WTC11 (cell line): ENCODE data around the gene GSG1L. TPM values are rescaled to one million over a fixed set of nuclear protein-coding genes. Genes with fewer than 3 reads are reported as not detected.

Experiments
- ATAC-seq: fragments of 200-7000 bp; cut with Tn5 transposase; 2 replicates; pipeline ENCODE4 v1.10.0; 2021; ENCODE audit warnings: mild to moderate bottlenecking, moderate library complexity
- CTCF ChIA-PET: fragments of 300-600 bp; sonication (Branson Sonifier 250); formaldehyde crosslinking; loops from one replicate; lab custom pipeline; 2021; ENCODE audit warnings: antibody characterized with exemption; lab: Charles Lee
- POLR2A ChIA-PET: fragments of 350-600 bp; sonication (Branson Sonifier 250); formaldehyde crosslinking; loops from one replicate; lab custom pipeline; 2021; ENCODE audit warnings: antibody characterized with exemption; lab: Charles Lee
- DNase-seq: peaks from one replicate; pipeline ENCODE4 v3.0.0; 2021; ENCODE audit warnings: low spot score
- H3K27ac Mint-ChIP-seq: 2 replicates; pipeline ENCODE4 v1.8.0; 2021; ENCODE audit warnings: mixed read lengths
- H3K27me3 Mint-ChIP-seq: 2 replicates; pipeline ENCODE4 v1.8.0; 2021; ENCODE audit warnings: low read depth, mild to moderate bottlenecking, moderate library complexity, mixed read lengths
- H3K36me3 Mint-ChIP-seq: 2 replicates; pipeline ENCODE4 v1.8.0; 2021; ENCODE audit warnings: mixed read lengths
- H3K4me1 Mint-ChIP-seq: 2 replicates; pipeline ENCODE4 v1.8.0; 2022; ENCODE audit warnings: mixed read lengths
- H3K4me3 Mint-ChIP-seq: 2 replicates; pipeline ENCODE4 v1.8.0; 2021; ENCODE audit warnings: mild to moderate bottlenecking, moderate library complexity, mixed read lengths
- H3K9me3 Mint-ChIP-seq: 2 replicates; pipeline ENCODE4 v1.8.0; 2021; ENCODE audit warnings: mixed read lengths
- CBFB ChIP-seq: sonication (generic); formaldehyde crosslinking; IDR thresholded peaks from 2 replicates; pipeline ENCODE4 v1.8.1; 2022; ENCODE audit warnings: mild to moderate bottlenecking, low read depth, missing genetic modification reagents
- CDX4 ChIP-seq: fragments of 250-450 bp; sonication (Bioruptor Pico); IDR thresholded peaks from 2 replicates; pipeline ENCODE4 v1.9.0; 2021; ENCODE audit warnings: moderate library complexity, mild to moderate bottlenecking, inconsistent platforms, borderline replicate concordance
- CREM ChIP-seq: sonication (generic); formaldehyde crosslinking; IDR thresholded peaks from 2 replicates; pipeline ENCODE4 v1.8.1; 2022; ENCODE audit warnings: mild to moderate bottlenecking, missing genetic modification reagents, moderate library complexity
- EMX1 ChIP-seq: fragments of 250-450 bp; sonication (Bioruptor Pico); IDR thresholded peaks from 2 replicates; pipeline ENCODE4 v1.8.0; 2021; ENCODE audit warnings: mild to moderate bottlenecking
- FOXJ3 ChIP-seq: sonication (generic); formaldehyde crosslinking; IDR thresholded peaks from 2 replicates; pipeline ENCODE4 v1.9.0; 2021; ENCODE audit warnings: missing genetic modification reagents, mild to moderate bottlenecking, borderline replicate concordance
- FOXK1 ChIP-seq: sonication (generic); formaldehyde crosslinking; IDR thresholded peaks from 2 replicates; pipeline ENCODE4 v1.8.0; 2022; ENCODE audit warnings: mild to moderate bottlenecking, moderate library complexity, missing genetic modification reagents
- GABPB1 ChIP-seq: sonication (generic); formaldehyde crosslinking; IDR thresholded peaks from 2 replicates; pipeline ENCODE4 v1.8.1; 2023; ENCODE audit warnings: mild to moderate bottlenecking, missing genetic modification reagents
- GTF2I ChIP-seq: fragments of 250-450 bp; sonication (Bioruptor Pico); conservative IDR thresholded peaks from 2 replicates; pipeline ENCODE4 v1.4.0; 2021; ENCODE audit warnings: mild to moderate bottlenecking
- JAZF1 ChIP-seq: fragments of 250-450 bp; sonication (Bioruptor Pico); IDR thresholded peaks from 2 replicates; pipeline ENCODE4 v1.9.0; 2021; ENCODE audit warnings: moderate library complexity, mild to moderate bottlenecking, inconsistent platforms
- MAX ChIP-seq: sonication (generic); formaldehyde crosslinking; IDR thresholded peaks from 2 replicates; pipeline ENCODE4 v1.8.0; 2022; ENCODE audit warnings: mild to moderate bottlenecking, missing genetic modification reagents
- MYBL2 ChIP-seq: sonication (generic); formaldehyde crosslinking; IDR thresholded peaks from 2 replicates; pipeline ENCODE4 v1.8.1; 2023; ENCODE audit warnings: mild to moderate bottlenecking, moderate library complexity, missing genetic modification reagents
- NFE2L1 ChIP-seq: sonication (generic); formaldehyde crosslinking; IDR thresholded peaks from 2 replicates; pipeline ENCODE4 v1.8.1; 2023; ENCODE audit warnings: missing genetic modification reagents
- NFYB ChIP-seq: sonication (generic); formaldehyde crosslinking; conservative IDR thresholded peaks from 2 replicates; pipeline ENCODE4 v1.8.0; 2022; ENCODE audit warnings: low read depth, missing genetic modification reagents
- NR2C2 ChIP-seq: sonication (generic); formaldehyde crosslinking; IDR thresholded peaks from 2 replicates; pipeline ENCODE4 v1.8.0; 2022; ENCODE audit warnings: mild to moderate bottlenecking, missing genetic modification reagents
- PRRX2 ChIP-seq: fragments of 250-450 bp; sonication (Bioruptor Pico); IDR thresholded peaks from 2 replicates; pipeline ENCODE4 v1.8.0; 2021; ENCODE audit warnings: mild to moderate bottlenecking
- RORB ChIP-seq: fragments of 250-450 bp; sonication (Bioruptor Pico); IDR thresholded peaks from 2 replicates; pipeline ENCODE4 v1.9.0; 2021; ENCODE audit warnings: mild to moderate bottlenecking
- TCF7 ChIP-seq: sonication (generic); formaldehyde crosslinking; IDR thresholded peaks from 2 replicates; pipeline ENCODE4 v1.8.0; 2022; ENCODE audit warnings: mild to moderate bottlenecking, low read depth, missing genetic modification reagents, moderate library complexity
- TEAD1 ChIP-seq: sonication (generic); formaldehyde crosslinking; IDR thresholded peaks from 2 replicates; pipeline ENCODE4 v1.8.0; 2022; ENCODE audit warnings: mild to moderate bottlenecking, missing genetic modification reagents
- ZNF138 ChIP-seq: sonication (generic); formaldehyde crosslinking; conservative IDR thresholded peaks from 2 replicates; pipeline ENCODE4 v1.8.1; 2022; ENCODE audit warnings: mild to moderate bottlenecking, moderate library complexity, missing genetic modification reagents
- ZNF219 ChIP-seq: sonication (generic); formaldehyde crosslinking; IDR thresholded peaks from 2 replicates; pipeline ENCODE4 v1.8.0; 2023; ENCODE audit warnings: missing genetic modification reagents, mild to moderate bottlenecking, borderline replicate concordance
- ZNF263 ChIP-seq: sonication (generic); formaldehyde crosslinking; IDR thresholded peaks from 2 replicates; pipeline ENCODE4 v1.8.1; 2022; ENCODE audit warnings: low read depth, mild to moderate bottlenecking, moderate library complexity, missing genetic modification reagents
- ZNF423 ChIP-seq: fragments of 250-450 bp; sonication (Bioruptor Pico); IDR thresholded peaks from 2 replicates; pipeline ENCODE4 v2.1.2; 2022; ENCODE audit warnings: mild to moderate bottlenecking, moderate library complexity
- ZNF512 ChIP-seq: sonication (generic); formaldehyde crosslinking; IDR thresholded peaks from 2 replicates; pipeline ENCODE4 v1.8.1; 2022; ENCODE audit warnings: missing genetic modification reagents, borderline replicate concordance
- total RNA-seq: library from RNA; stranded (reverse); gene quantifications from 3 replicates; pipeline ENCODE4 v1.2.3, GENCODE V29; 2021
- TF ChIP-seq, protein P1 (sequence below): sonication (generic); formaldehyde crosslinking; conservative IDR thresholded peaks from 2 replicates; pipeline ENCODE4 v1.8.1; 2022; ENCODE audit warnings: mild to moderate bottlenecking, missing genetic modification reagents
- TF ChIP-seq, protein P2 (sequence below): sonication (generic); formaldehyde crosslinking; IDR thresholded peaks from 2 replicates; pipeline ENCODE4 v1.8.1; 2022; ENCODE audit warnings: low read depth, mild to moderate bottlenecking, moderate library complexity, missing genetic modification reagents, borderline replicate concordance

Gene GSG1L
- total RNA-seq, 1 experiment from 2014 or later: 0.28 TPM

GRCh38 chr16:27994686-27995085, 68.8 kb downstream of the GSG1L start:
- Mint-ChIP-seq H3K4me1 (no peaks in the 10 kb centered on the region), H3K27ac (no peak overlapping the region), H3K36me3 (peaks cover 23% of the 10 kb centered on the region), H3K27me3 (peaks cover 4% of the 10 kb centered on the region; the same call in 1 of the 2 replicates), H3K9me3 (peaks cover 39% of the 10 kb centered on the region), H3K4me3 (no peak overlapping the region)
- CTCF ChIA-PET: no interaction called here
- no peak for DNase-seq
- TF ChIP-seq FOXJ3 (no peak), MYBL2 (CRISPR knock-in tag) (no peak), TCF7 (CRISPR knock-in tag) (no peak), ZNF138 (CRISPR knock-in tag) (no peak), JAZF1 (no peak), ZNF512 (no peak), ZNF263 (CRISPR knock-in tag) (no peak)
- no peak for ATAC-seq
- POLR2A ChIA-PET: no interaction called here

- Mint-ChIP-seq H3K4me1 (no peaks in the 10 kb centered on the region), H3K36me3 (peaks cover 23% of the 10 kb centered on the region), H3K27ac (no peak overlapping the region), H3K4me3 (no peak overlapping the region), H3K9me3 (peaks cover 39% of the 10 kb centered on the region), H3K27me3 (peaks cover 4% of the 10 kb centered on the region; the same call in 1 of the 2 replicates)
- POLR2A ChIA-PET: no interaction called here
- DNase-seq: no peak
- CTCF ChIA-PET: interaction anchor here (0.6 to 1.5 kb wide), 2 partner anchors 50 to 126 kb away, joined by 4 to 5 read pairs; no protein-coding TSS in a partner anchor
- no peak for ATAC-seq
- TF ChIP-seq PRRX2 (CRISPR knock-in tag) (no peak), JAZF1 (no peak), FOXK1 (CRISPR knock-in tag) (no peak), CREM (CRISPR knock-in tag) (no peak), NFYB (CRISPR knock-in tag) (no peak), EMX1 (CRISPR knock-in tag) (no peak), CDX4 (no peak), RORB (no peak), NFE2L1 (CRISPR knock-in tag) (no peak), MYBL2 (CRISPR knock-in tag) (no peak), NR2C2 (no peak), ZNF219 (CRISPR knock-in tag) (no peak), TEAD1 (CRISPR knock-in tag) (no peak), GABPB1 (no peak), GTF2I (CRISPR knock-in tag) (no peak)
- TF ChIP-seq, protein P1, sequence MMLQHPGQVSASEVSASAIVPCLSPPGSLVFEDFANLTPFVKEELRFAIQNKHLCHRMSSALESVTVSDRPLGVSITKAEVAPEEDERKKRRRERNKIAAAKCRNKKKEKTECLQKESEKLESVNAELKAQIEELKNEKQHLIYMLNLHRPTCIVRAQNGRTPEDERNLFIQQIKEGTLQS (CRISPR knock-in tag): no peak
- TF ChIP-seq, protein P2, sequence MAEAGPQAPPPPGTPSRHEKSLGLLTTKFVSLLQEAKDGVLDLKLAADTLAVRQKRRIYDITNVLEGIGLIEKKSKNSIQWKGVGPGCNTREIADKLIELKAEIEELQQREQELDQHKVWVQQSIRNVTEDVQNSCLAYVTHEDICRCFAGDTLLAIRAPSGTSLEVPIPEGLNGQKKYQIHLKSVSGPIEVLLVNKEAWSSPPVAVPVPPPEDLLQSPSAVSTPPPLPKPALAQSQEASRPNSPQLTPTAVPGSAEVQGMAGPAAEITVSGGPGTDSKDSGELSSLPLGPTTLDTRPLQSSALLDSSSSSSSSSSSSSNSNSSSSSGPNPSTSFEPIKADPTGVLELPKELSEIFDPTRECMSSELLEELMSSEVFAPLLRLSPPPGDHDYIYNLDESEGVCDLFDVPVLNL (CRISPR knock-in tag): no peak
Observed at GRCh38 chr16:27993587-27993986, 69.9 kb downstream of the GSG1L start.

- TF ChIP-seq ZNF512: no peak
- TF ChIP-seq CBFB (CRISPR knock-in tag): no peak
- no peak for TF ChIP-seq RORB
- TF ChIP-seq FOXJ3: no peak
- TF ChIP-seq ZNF423 (CRISPR knock-in tag): no peak
- no peak for TF ChIP-seq ZNF138 (CRISPR knock-in tag)
- TF ChIP-seq MYBL2 (CRISPR knock-in tag): no peak
- TF ChIP-seq MAX: no peak
- TF ChIP-seq, protein P1 (CRISPR knock-in tag): no peak
- no peak overlapping the region for H3K4me3 Mint-ChIP-seq
- H3K4me1 Mint-ChIP-seq: no peaks in the 10 kb centered on the region
- CTCF ChIA-PET: no interaction called here
- H3K27ac Mint-ChIP-seq: no peak overlapping the region
- peaks cover 39% of the 10 kb centered on the region for H3K9me3 Mint-ChIP-seq
- ATAC-seq (no peak), DNase-seq (no peak)
- peaks cover 4% of the 10 kb centered on the region; the same call in 1 of the 2 replicates for H3K27me3 Mint-ChIP-seq
- POLR2A ChIA-PET: no interaction called here
- H3K36me3 Mint-ChIP-seq: peaks cover 23% of the 10 kb centered on the region
Observed at GRCh38 chr16:27991876-27992275, 71.6 kb downstream of the GSG1L start.
